ENCODE data around the gene CDK17.

Gene CDK17

DNA sequence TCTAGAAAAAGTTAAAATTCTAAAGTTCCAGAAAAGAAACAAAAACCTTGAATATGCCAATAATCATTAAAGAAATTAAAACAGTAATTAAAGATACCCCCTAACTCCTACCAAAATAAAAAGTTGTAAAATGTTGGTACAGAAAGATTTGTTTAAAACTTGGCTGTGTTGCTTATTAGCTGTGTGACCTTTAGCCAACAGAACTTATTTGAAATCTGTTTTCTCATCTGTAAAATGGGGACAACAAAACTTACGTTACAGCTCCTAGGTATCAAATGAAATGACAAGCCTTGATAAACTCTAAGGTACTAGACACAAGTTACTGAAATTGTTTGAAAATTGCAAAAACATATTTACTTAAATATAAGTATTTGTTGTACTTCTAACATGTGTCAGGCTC, 134.4 kb downstream of the CDK17 start:
- ATAC-seq, result no peak
- TF ChIP-seq ISL1 (CRISPR knock-in tag; IDR thresholded peaks at IDR 0.05) (no peak), SNAI2 (CRISPR knock-in tag; IDR thresholded peaks at IDR 0.05) (no peak), RARB (CRISPR knock-in tag; IDR thresholded peaks at IDR 0.05) (no peak), ZC3H10 (CRISPR knock-in tag; IDR thresholded peaks at IDR 0.05) (no peak), ZNF70 (CRISPR knock-in tag; IDR thresholded peaks at IDR 0.05) (no peak), OSR1 (CRISPR knock-in tag; IDR thresholded peaks at IDR 0.05) (no peak), ZNF8 (CRISPR knock-in tag; IDR thresholded peaks at IDR 0.05) (no peak), BACH2 (CRISPR knock-in tag; IDR thresholded peaks at IDR 0.05; ENCODE audit: borderline replicate concordance) (no peak), ZFP3 (CRISPR knock-in tag; IDR thresholded peaks at IDR 0.05) (no peak), GLIS3 (CRISPR knock-in tag; IDR thresholded peaks at IDR 0.05) (no peak), ESRRG (CRISPR knock-in tag; IDR thresholded peaks at IDR 0.05) (no peak)
- TF ChIP-seq, protein P1, sequence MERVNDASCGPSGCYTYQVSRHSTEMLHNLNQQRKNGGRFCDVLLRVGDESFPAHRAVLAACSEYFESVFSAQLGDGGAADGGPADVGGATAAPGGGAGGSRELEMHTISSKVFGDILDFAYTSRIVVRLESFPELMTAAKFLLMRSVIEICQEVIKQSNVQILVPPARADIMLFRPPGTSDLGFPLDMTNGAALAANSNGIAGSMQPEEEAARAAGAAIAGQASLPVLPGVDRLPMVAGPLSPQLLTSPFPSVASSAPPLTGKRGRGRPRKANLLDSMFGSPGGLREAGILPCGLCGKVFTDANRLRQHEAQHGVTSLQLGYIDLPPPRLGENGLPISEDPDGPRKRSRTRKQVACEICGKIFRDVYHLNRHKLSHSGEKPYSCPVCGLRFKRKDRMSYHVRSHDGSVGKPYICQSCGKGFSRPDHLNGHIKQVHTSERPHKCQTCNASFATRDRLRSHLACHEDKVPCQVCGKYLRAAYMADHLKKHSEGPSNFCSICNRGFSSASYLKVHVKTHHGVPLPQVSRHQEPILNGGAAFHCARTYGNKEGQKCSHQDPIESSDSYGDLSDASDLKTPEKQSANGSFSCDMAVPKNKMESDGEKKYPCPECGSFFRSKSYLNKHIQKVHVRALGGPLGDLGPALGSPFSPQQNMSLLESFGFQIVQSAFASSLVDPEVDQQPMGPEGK (CRISPR knock-in tag; IDR thresholded peaks at IDR 0.05; ENCODE audit: borderline replicate concordance), result no peak
- TF ChIP-seq, protein P2, sequence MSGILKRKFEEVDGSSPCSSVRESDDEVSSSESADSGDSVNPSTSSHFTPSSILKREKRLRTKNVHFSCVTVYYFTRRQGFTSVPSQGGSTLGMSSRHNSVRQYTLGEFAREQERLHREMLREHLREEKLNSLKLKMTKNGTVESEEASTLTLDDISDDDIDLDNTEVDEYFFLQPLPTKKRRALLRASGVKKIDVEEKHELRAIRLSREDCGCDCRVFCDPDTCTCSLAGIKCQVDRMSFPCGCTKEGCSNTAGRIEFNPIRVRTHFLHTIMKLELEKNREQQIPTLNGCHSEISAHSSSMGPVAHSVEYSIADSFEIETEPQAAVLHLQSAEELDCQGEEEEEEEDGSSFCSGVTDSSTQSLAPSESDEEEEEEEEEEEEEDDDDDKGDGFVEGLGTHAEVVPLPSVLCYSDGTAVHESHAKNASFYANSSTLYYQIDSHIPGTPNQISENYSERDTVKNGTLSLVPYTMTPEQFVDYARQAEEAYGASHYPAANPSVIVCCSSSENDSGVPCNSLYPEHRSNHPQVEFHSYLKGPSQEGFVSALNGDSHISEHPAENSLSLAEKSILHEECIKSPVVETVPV (CRISPR knock-in tag; IDR thresholded peaks at IDR 0.05), result no peak

DNA sequence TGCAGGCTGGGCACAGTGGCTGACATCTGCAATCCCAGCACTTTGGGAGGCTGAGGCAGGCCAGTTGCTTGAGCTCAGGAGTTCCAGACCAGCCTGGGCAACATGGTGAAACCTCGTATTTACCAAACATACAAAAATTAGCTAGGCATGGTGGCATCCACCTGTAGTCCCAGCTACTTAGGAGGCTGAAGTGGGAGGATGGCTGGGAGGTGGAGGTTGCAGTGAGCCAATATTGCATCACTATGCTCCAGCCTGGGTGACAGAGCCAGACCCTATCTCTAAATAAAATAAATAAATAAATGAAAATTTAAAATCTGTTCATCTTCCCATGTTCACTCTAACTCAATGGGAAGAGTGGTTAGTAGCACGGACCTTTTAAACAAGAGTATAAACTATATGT, 134.8 kb downstream of the CDK17 start:
- TF ChIP-seq ZNF8 (CRISPR knock-in tag; IDR thresholded peaks at IDR 0.05) (no peak), ZFP30 (CRISPR knock-in tag; IDR thresholded peaks at IDR 0.05) (no peak), GLIS3 (CRISPR knock-in tag; IDR thresholded peaks at IDR 0.05) (no peak), ISL1 (CRISPR knock-in tag; IDR thresholded peaks at IDR 0.05) (no peak), BACH2 (CRISPR knock-in tag; IDR thresholded peaks at IDR 0.05; ENCODE audit: borderline replicate concordance) (no peak), ZC3H10 (CRISPR knock-in tag; IDR thresholded peaks at IDR 0.05) (no peak), ZNF565 (CRISPR knock-in tag; conservative IDR thresholded peaks at IDR 0.05; ENCODE audit: low read depth) (no peak), CSDC2 (CRISPR knock-in tag; IDR thresholded peaks at IDR 0.05) (no peak), ZNF70 (CRISPR knock-in tag; IDR thresholded peaks at IDR 0.05) (no peak), TCF4 (CRISPR knock-in tag; IDR thresholded peaks at IDR 0.05; ENCODE audit: borderline replicate concordance) (no peak)
- TF ChIP-seq, protein P2 (CRISPR knock-in tag; IDR thresholded peaks at IDR 0.05), result no peak
- ATAC-seq, result no peak

DNA sequence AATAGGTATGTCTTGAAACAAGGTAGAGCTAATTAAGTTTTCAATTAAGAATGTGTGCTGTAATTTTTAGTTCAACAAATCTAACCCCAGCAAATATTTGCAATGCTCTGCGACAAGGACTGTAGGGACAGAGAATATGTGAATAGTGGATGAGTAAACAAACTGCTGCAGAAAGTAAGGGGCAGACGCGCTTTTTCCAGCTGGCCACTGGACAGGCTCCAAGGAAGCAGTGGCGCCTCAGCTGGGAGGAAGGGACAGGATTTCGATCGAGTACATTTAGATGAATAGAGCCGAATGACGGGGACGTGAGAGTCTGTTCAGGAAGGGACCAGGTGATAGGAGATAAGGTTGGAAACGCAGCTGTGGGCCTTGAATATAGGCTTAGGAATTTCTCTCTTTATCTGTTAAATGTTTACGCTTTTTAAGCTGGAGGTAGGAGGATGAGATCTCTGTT, 136.8 kb downstream of the CDK17 start:
- TF ChIP-seq ESRRG (CRISPR knock-in tag; IDR thresholded peaks at IDR 0.05) (no peak), RARB (CRISPR knock-in tag; IDR thresholded peaks at IDR 0.05) (no peak)
- TF ChIP-seq, protein P3, sequence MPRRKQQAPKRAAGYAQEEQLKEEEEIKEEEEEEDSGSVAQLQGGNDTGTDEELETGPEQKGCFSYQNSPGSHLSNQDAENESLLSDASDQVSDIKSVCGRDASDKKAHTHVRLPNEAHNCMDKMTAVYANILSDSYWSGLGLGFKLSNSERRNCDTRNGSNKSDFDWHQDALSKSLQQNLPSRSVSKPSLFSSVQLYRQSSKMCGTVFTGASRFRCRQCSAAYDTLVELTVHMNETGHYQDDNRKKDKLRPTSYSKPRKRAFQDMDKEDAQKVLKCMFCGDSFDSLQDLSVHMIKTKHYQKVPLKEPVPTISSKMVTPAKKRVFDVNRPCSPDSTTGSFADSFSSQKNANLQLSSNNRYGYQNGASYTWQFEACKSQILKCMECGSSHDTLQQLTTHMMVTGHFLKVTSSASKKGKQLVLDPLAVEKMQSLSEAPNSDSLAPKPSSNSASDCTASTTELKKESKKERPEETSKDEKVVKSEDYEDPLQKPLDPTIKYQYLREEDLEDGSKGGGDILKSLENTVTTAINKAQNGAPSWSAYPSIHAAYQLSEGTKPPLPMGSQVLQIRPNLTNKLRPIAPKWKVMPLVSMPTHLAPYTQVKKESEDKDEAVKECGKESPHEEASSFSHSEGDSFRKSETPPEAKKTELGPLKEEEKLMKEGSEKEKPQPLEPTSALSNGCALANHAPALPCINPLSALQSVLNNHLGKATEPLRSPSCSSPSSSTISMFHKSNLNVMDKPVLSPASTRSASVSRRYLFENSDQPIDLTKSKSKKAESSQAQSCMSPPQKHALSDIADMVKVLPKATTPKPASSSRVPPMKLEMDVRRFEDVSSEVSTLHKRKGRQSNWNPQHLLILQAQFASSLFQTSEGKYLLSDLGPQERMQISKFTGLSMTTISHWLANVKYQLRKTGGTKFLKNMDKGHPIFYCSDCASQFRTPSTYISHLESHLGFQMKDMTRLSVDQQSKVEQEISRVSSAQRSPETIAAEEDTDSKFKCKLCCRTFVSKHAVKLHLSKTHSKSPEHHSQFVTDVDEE (CRISPR knock-in tag; IDR thresholded peaks at IDR 0.05), result no peak
- TF ChIP-seq, protein P1 (CRISPR knock-in tag; IDR thresholded peaks at IDR 0.05; ENCODE audit: borderline replicate concordance), result no peak
- ATAC-seq, result no peak

DNA sequence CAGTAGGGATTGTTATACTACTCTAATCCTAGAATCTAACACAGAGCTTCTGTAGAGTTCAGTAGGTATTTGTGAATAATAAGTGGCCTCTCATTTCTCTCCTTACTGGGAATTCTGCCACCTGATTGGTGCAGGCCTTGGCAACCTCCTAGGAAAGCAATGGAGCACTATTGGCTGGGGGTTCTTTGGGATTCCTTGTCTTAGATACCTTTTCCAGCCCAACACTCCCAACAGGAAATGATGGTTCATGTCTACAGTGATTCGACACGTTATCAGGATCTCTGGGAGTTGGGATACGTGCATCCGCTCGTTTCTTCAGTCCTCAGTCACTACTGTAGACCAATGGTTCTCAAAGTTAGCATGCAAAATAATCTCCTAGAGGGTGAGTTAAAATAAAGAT, 138.7 kb downstream of the CDK17 start:
- no peak for TF ChIP-seq TCF4 (CRISPR knock-in tag; IDR thresholded peaks at IDR 0.05; ENCODE audit: borderline replicate concordance)
- TF ChIP-seq, protein P2 (CRISPR knock-in tag; IDR thresholded peaks at IDR 0.05), result no peak
- no peak for TF ChIP-seq ESRRG (CRISPR knock-in tag; IDR thresholded peaks at IDR 0.05)
- no peak for TF ChIP-seq BACH2 (CRISPR knock-in tag; IDR thresholded peaks at IDR 0.05; ENCODE audit: borderline replicate concordance)
- TF ChIP-seq ZNF70 (CRISPR knock-in tag; IDR thresholded peaks at IDR 0.05), result no peak
- no peak for TF ChIP-seq RARB (CRISPR knock-in tag; IDR thresholded peaks at IDR 0.05)
- no peak for TF ChIP-seq TOX (CRISPR knock-in tag; IDR thresholded peaks at IDR 0.05; ENCODE audit: borderline replicate concordance)
- TF ChIP-seq OSR1 (CRISPR knock-in tag; IDR thresholded peaks at IDR 0.05), result no peak
- TF ChIP-seq GLIS3 (CRISPR knock-in tag; IDR thresholded peaks at IDR 0.05), result no peak
- no peak for ATAC-seq
